Activated T-cell treated with anti-CD3 and anti-CD28 coated beads, Interleukin-2, amount 50 U/mL, for 4 hours (primary cell): ENCODE data around the gene KCTD15. TPM values are rescaled to one million over a fixed set of nuclear protein-coding genes. Genes with fewer than 3 reads are reported as not detected.

Source experiments
- ATAC-seq, 2 donors: fragments of 200-7000 bp; cut with Tn5 transposase; one replicate each; pipeline ENCODE4 v1.10.0; 2021
- DNase-seq: peaks from one replicate; pipeline ENCODE4 v3.0.0-alpha.2; 2020
- H3K27me3 Mint-ChIP-seq: one replicate; pipeline ENCODE4 v1.8.0; 2021; ENCODE audit warnings: low read depth, mixed read lengths
- H3K36me3 Mint-ChIP-seq: one replicate; pipeline ENCODE4 v1.8.0; 2022; ENCODE audit warnings: mixed read lengths; ENCODE audit not compliant: insufficient read depth
- H3K4me1 Mint-ChIP-seq: one replicate; pipeline ENCODE4 v1.8.0; 2021; ENCODE audit warnings: low read depth, mixed read lengths
- H3K4me3 Mint-ChIP-seq: one replicate; pipeline ENCODE4 v1.8.0; 2021; ENCODE audit warnings: mild to moderate bottlenecking, moderate library complexity, mixed read lengths
- H3K9me3 Mint-ChIP-seq: one replicate; pipeline ENCODE4 v1.8.0; 2021; ENCODE audit warnings: mixed read lengths
- total RNA-seq, 3 donors: library from RNA; stranded (reverse); gene quantifications; one replicate each; pipeline ENCODE4 v1.2.1, GENCODE V29; 2021

KCTD15 gene
- total RNA-seq, 3 donors from 2014 or later: 8.0 to 19.8 (median 11.8) TPM

- no peak for DNase-seq
- Mint-ChIP-seq H3K36me3 (no peaks in the 10 kb centered on the region), H3K9me3 (no peaks in the 10 kb centered on the region), H3K4me1 (peaks cover 22% of the 10 kb centered on the region), H3K4me3 (no peak overlapping the region), H3K27me3 (peaks cover 6% of the 10 kb centered on the region)
- ATAC-seq: no peak
These were observed 26.7 kb downstream of the KCTD15 start for GRCh38 chr19:33823341-33823740.

- H3K4me3 Mint-ChIP-seq: no peak overlapping the region
- H3K9me3 Mint-ChIP-seq: no peaks in the 10 kb centered on the region
- ATAC-seq: no peak
- H3K36me3 Mint-ChIP-seq: no peaks in the 10 kb centered on the region
- H3K4me1 Mint-ChIP-seq: peaks cover 12% of the 10 kb centered on the region
- no peak for DNase-seq
- H3K27me3 Mint-ChIP-seq: peaks cover 10% of the 10 kb centered on the region
These were observed 28.9 kb downstream of the KCTD15 start for GRCh38 chr19:33825556-33825955.

GRCh38 chr19:33826521-33826920 is 29.9 kb downstream of the KCTD15 start:
- H3K4me3 Mint-ChIP-seq: no peak overlapping the region
- H3K27me3 Mint-ChIP-seq: peaks cover 10% of the 10 kb centered on the region
- H3K4me1 Mint-ChIP-seq: peaks cover 5% of the 10 kb centered on the region
- no peak for ATAC-seq
- no peaks in the 10 kb centered on the region for H3K36me3 Mint-ChIP-seq
- no peak for DNase-seq
- H3K9me3 Mint-ChIP-seq: no peaks in the 10 kb centered on the region

- no peak for DNase-seq
- no peaks in the 10 kb centered on the region for H3K4me1 Mint-ChIP-seq
- H3K9me3 Mint-ChIP-seq: no peaks in the 10 kb centered on the region
- ATAC-seq: no peak
- H3K27me3 Mint-ChIP-seq: peaks cover 15% of the 10 kb centered on the region
- no peaks in the 10 kb centered on the region for H3K36me3 Mint-ChIP-seq
- no peak overlapping the region for H3K4me3 Mint-ChIP-seq
These were observed 31.8 kb downstream of the KCTD15 start for GRCh38 chr19:33828266-33829075.

GRCh38 chr19:33830264-33830663 is 33.6 kb downstream of the KCTD15 start:
- Mint-ChIP-seq H3K4me3 (no peak overlapping the region), H3K9me3 (no peaks in the 10 kb centered on the region), H3K27me3 (peaks cover 15% of the 10 kb centered on the region), H3K36me3 (no peaks in the 10 kb centered on the region), H3K4me1 (no peaks in the 10 kb centered on the region)
- no peak for DNase-seq
- ATAC-seq: no peak

GRCh38 chr19:33831825-33832224 is 35.2 kb downstream of the KCTD15 start:
- no peaks in the 10 kb centered on the region for H3K4me1 Mint-ChIP-seq
- H3K4me3 Mint-ChIP-seq: no peak overlapping the region
- ATAC-seq: no peak
- no peaks in the 10 kb centered on the region for H3K36me3 Mint-ChIP-seq
- no peaks in the 10 kb centered on the region for H3K9me3 Mint-ChIP-seq
- peaks cover 14% of the 10 kb centered on the region for H3K27me3 Mint-ChIP-seq
- DNase-seq: no peak

GRCh38 chr19:33832633-33833032 is 36.0 kb downstream of the KCTD15 start:
- no peaks in the 10 kb centered on the region for H3K9me3 Mint-ChIP-seq
- no peak overlapping the region for H3K4me3 Mint-ChIP-seq
- H3K27me3 Mint-ChIP-seq: peaks cover 17% of the 10 kb centered on the region
- H3K4me1 Mint-ChIP-seq: no peaks in the 10 kb centered on the region
- DNase-seq: no peak
- H3K36me3 Mint-ChIP-seq: no peaks in the 10 kb centered on the region
- no peak for ATAC-seq

GRCh38 chr19:33840382-33840781 is 43.7 kb downstream of the KCTD15 start:
- DNase-seq (no peak), ATAC-seq (no peak)
- no peak overlapping the region for H3K4me3 Mint-ChIP-seq
- H3K36me3 Mint-ChIP-seq: no peaks in the 10 kb centered on the region
- no peaks in the 10 kb centered on the region for H3K4me1 Mint-ChIP-seq
- peaks cover 39% of the 10 kb centered on the region for H3K27me3 Mint-ChIP-seq
- peaks cover 4% of the 10 kb centered on the region for H3K9me3 Mint-ChIP-seq

- peaks cover 7% of the 10 kb centered on the region for H3K9me3 Mint-ChIP-seq
- H3K36me3 Mint-ChIP-seq: no peaks in the 10 kb centered on the region
- no peaks in the 10 kb centered on the region for H3K4me1 Mint-ChIP-seq
- no peak overlapping the region for H3K4me3 Mint-ChIP-seq
- H3K27me3 Mint-ChIP-seq: peaks cover 41% of the 10 kb centered on the region
- no peak for ATAC-seq
- no peak for DNase-seq
These were observed 44.1 kb downstream of the KCTD15 start for GRCh38 chr19:33840783-33841182.

- no peak for ATAC-seq
- Mint-ChIP-seq H3K36me3 (no peaks in the 10 kb centered on the region), H3K4me1 (no peaks in the 10 kb centered on the region), H3K9me3 (peaks cover 7% of the 10 kb centered on the region), H3K27me3 (peaks cover 41% of the 10 kb centered on the region), H3K4me3 (no peak overlapping the region)
- DNase-seq: no peak
These were observed 45.0 kb downstream of the KCTD15 start for GRCh38 chr19:33841685-33842084.

- peaks cover 37% of the 10 kb centered on the region for H3K27me3 Mint-ChIP-seq
- peaks cover 7% of the 10 kb centered on the region for H3K9me3 Mint-ChIP-seq
- no peaks in the 10 kb centered on the region for H3K4me1 Mint-ChIP-seq
- ATAC-seq (no peak), DNase-seq (no peak)
- no peaks in the 10 kb centered on the region for H3K36me3 Mint-ChIP-seq
- no peak overlapping the region for H3K4me3 Mint-ChIP-seq
These were observed 47.8 kb downstream of the KCTD15 start for GRCh38 chr19:33844478-33844877.

GRCh38 chr19:33845498-33845897 is 48.8 kb downstream of the KCTD15 start:
- peaks cover 37% of the 10 kb centered on the region for H3K27me3 Mint-ChIP-seq
- no peaks in the 10 kb centered on the region for H3K4me1 Mint-ChIP-seq
- DNase-seq (no peak), ATAC-seq (no peak)
- no peak overlapping the region for H3K4me3 Mint-ChIP-seq
- H3K36me3 Mint-ChIP-seq: no peaks in the 10 kb centered on the region
- H3K9me3 Mint-ChIP-seq: peaks cover 13% of the 10 kb centered on the region

GRCh38 chr19:33849551-33850147 is 53.0 kb downstream of the KCTD15 start:
- no peak for ATAC-seq
- DNase-seq: no peak
- Mint-ChIP-seq H3K4me3 (no peak overlapping the region), H3K4me1 (no peaks in the 10 kb centered on the region), H3K27me3 (peaks cover 15% of the 10 kb centered on the region), H3K36me3 (no peaks in the 10 kb centered on the region), H3K9me3 (peaks cover 23% of the 10 kb centered on the region)

GRCh38 chr19:33859016-33859415 is 62.3 kb downstream of the KCTD15 start:
- no peaks in the 10 kb centered on the region for H3K36me3 Mint-ChIP-seq
- no peaks in the 10 kb centered on the region for H3K27me3 Mint-ChIP-seq
- no peak for DNase-seq
- no peak overlapping the region for H3K4me3 Mint-ChIP-seq
- ATAC-seq: no peak
- no peaks in the 10 kb centered on the region for H3K9me3 Mint-ChIP-seq
- H3K4me1 Mint-ChIP-seq: no peaks in the 10 kb centered on the region
